PC-3 (cell line): ENCODE results near the gene BACH2. TPM values are rescaled to one million over a fixed set of nuclear protein-coding genes. Genes with fewer than 3 reads are reported as not detected.
"Not testable (repeated sequence)": the region's sequence is repeated elsewhere in the genome, so short reads cannot be mapped to it uniquely, and the experiment has no call there.

Source experiments
- ATAC-seq: fragments of 200-7000 bp; cut with Tn5 transposase; 2 replicates; pipeline ENCODE4 v1.9.1; 2020; ENCODE audit warnings: mild to moderate bottlenecking, moderate library complexity
- BruUV-seq: library from RNA; stranded (reverse); fragments of 400-500 nt; replicated peaks from 2 replicates; lab custom pipeline; 2021; lab: Mats Ljungman, UMichigan
- CTCF ChIA-PET: fragments of 300-600 bp; sonication (Branson Sonifier 250); formaldehyde crosslinking; loops from one replicate; lab custom pipeline; 2022; ENCODE audit warnings: antibody characterized with exemption; lab: Charles Lee
- POLR2A ChIA-PET: fragments of 300-600 bp; sonication (Branson Sonifier 250); formaldehyde crosslinking; loops from one replicate; lab custom pipeline; 2022; ENCODE audit warnings: antibody characterized with exemption; ENCODE audit not compliant: unreplicated experiment; lab: Charles Lee
- DNase-seq: peaks from one replicate; pipeline ENCODE4 v3.0.0-alpha.2; 2015
- H2AFZ ChIP-seq: fragments of 300-600 bp; sonication (generic); 2 replicates; pipeline ENCODE4 v1.6.0; 2016; ENCODE audit warnings: antibody characterized with exemption, low read length
- H3F3A ChIP-seq: fragments of 300-600 bp; sonication (generic); one replicate; pipeline ENCODE4 v1.6.0; 2017; ENCODE audit warnings: antibody characterized with exemption, low read length, control low read depth, mild to moderate bottlenecking; ENCODE audit not compliant: unreplicated experiment
- H3K27ac ChIP-seq: fragments of 300-600 bp; sonication (generic); 2 replicates; pipeline ENCODE4 v1.5.1; 2016; ENCODE audit warnings: mild to moderate bottlenecking, low read length
- H3K27me3 ChIP-seq: fragments of 300-600 bp; sonication (generic); 2 replicates; pipeline ENCODE4 v1.6.1; 2016; ENCODE audit warnings: low read length, mixed read lengths
- H3K36me3 ChIP-seq: fragments of 300-600 bp; sonication (generic); 2 replicates; pipeline ENCODE4 v1.6.1; 2016; ENCODE audit warnings: low read depth, mixed run types, low read length, mixed read lengths
- H3K4me1 ChIP-seq: fragments of 300-600 bp; sonication (generic); 2 replicates; pipeline ENCODE4 v1.5.1; 2016; ENCODE audit warnings: low read length; ENCODE audit not compliant: insufficient read depth
- H3K4me2 ChIP-seq: fragments of 300-600 bp; sonication (generic); 2 replicates; pipeline ENCODE4 v1.6.0; 2016; ENCODE audit warnings: low read length
- H3K4me3 ChIP-seq: fragments of 300-600 bp; sonication (generic); 2 replicates; pipeline ENCODE4 v1.5.1; 2016; ENCODE audit warnings: mild to moderate bottlenecking, low read length, mixed read lengths
- H3K79me2 ChIP-seq: fragments of 300-600 bp; sonication (generic); 2 replicates; pipeline ENCODE4 v1.6.1; 2017; ENCODE audit warnings: low read length, mixed read lengths
- H3K9ac ChIP-seq: fragments of 300-600 bp; sonication (generic); 2 replicates; pipeline ENCODE4 v1.6.0; 2016; ENCODE audit warnings: mild to moderate bottlenecking, low read length
- H3K9me2 ChIP-seq: fragments of 300-600 bp; sonication (generic); replicated peaks from 2 replicates; pipeline ENCODE4 v1.6.1; 2016; ENCODE audit warnings: mixed run types, low read length, mixed read lengths
- H3K9me3 ChIP-seq: fragments of 300-600 bp; sonication (generic); 2 replicates; pipeline ENCODE4 v1.6.1; 2016; ENCODE audit warnings: low read length, mixed read lengths
- H4K20me1 ChIP-seq: fragments of 300-600 bp; sonication (generic); 2 replicates; pipeline ENCODE4 v1.6.1; 2016; ENCODE audit warnings: low read length, mixed read lengths
- EZH2 ChIP-seq: fragments of 300-600 bp; sonication (generic); IDR thresholded peaks from one replicate; pipeline ENCODE4 v1.6.1; 2017; ENCODE audit warnings: antibody characterized with exemption, mild to moderate bottlenecking, low read length; ENCODE audit not compliant: unreplicated experiment
- EZH2phosphoT487 ChIP-seq: fragments of 300-600 bp; sonication (generic); IDR thresholded peaks from 2 replicates; pipeline ENCODE4 v1.6.1; 2018; ENCODE audit warnings: mild to moderate bottlenecking, antibody characterized with exemption, low read length, borderline replicate concordance
- intact Hi-C: fragments of 100-400 bp; cut with micrococcal nuclease; formaldehyde crosslinking; loops from 2 replicates; pipeline ENCODE4 v1.9.0; 2023
- total RNA-seq: library from RNA; depleted of rRNA; stranded (reverse); fragments of >200 nt; gene quantifications from 2 replicates; pipeline ENCODE4 v1.2.3, GENCODE V29; 2014
- TF ChIP-seq, protein P1 (sequence below): fragments of 300-600 bp; sonication (generic); conservative IDR thresholded peaks from 2 replicates; pipeline ENCODE4 v1.5.1; 2017; ENCODE audit warnings: antibody characterized with exemption, low read depth, mild to moderate bottlenecking, low read length

Gene BACH2
- total RNA-seq, 1 experiment from 2014 or later: 7.0 TPM

DNA sequence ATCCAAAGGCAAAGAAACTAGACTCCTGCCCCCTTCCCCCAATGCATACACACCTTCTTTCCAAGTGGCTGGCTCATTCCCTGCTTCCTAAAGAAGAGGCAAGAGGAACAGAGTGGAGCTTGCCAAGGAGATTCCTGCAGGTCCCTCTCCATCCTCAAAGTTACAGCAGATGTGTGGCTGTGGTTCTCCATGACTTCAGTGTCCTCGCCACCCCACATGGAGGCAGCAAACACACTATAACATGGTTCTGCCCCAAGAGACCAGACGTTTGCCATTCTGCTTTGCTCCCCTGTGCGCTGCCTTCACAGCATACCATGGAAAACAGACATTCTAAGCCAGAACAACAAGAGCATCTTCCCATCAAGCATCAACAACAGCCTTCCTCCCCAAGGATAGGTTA is 84.4 kb downstream of the BACH2 start:
- no peaks in the 10 kb centered on the region for H3F3A ChIP-seq
- H3K27ac ChIP-seq: no peak overlapping the region
- H3K79me2 ChIP-seq: no peaks in the 10 kb centered on the region
- POLR2A ChIA-PET: no interaction called here
- intact Hi-C loops: no loop called here
- no peak for DNase-seq
- H4K20me1 ChIP-seq: no peaks in the 10 kb centered on the region
- no peak overlapping the region for H3K4me3 ChIP-seq
- no peaks in the 10 kb centered on the region for H3K9me3 ChIP-seq
- H3K9me2 ChIP-seq: no peaks in the 10 kb centered on the region
- no peak for ATAC-seq
- H3K27me3 ChIP-seq: no peaks in the 10 kb centered on the region
- CTCF ChIA-PET: no interaction called here
- H3K36me3 ChIP-seq: no peaks in the 10 kb centered on the region
- TF ChIP-seq EZH2phosphoT487 (no peak), EZH2 (no peak)
- TF ChIP-seq, protein P1, sequence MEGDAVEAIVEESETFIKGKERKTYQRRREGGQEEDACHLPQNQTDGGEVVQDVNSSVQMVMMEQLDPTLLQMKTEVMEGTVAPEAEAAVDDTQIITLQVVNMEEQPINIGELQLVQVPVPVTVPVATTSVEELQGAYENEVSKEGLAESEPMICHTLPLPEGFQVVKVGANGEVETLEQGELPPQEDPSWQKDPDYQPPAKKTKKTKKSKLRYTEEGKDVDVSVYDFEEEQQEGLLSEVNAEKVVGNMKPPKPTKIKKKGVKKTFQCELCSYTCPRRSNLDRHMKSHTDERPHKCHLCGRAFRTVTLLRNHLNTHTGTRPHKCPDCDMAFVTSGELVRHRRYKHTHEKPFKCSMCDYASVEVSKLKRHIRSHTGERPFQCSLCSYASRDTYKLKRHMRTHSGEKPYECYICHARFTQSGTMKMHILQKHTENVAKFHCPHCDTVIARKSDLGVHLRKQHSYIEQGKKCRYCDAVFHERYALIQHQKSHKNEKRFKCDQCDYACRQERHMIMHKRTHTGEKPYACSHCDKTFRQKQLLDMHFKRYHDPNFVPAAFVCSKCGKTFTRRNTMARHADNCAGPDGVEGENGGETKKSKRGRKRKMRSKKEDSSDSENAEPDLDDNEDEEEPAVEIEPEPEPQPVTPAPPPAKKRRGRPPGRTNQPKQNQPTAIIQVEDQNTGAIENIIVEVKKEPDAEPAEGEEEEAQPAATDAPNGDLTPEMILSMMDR: no peak
- BruUV-seq: no TSS peak
- H2AFZ ChIP-seq: no peak overlapping the region
- no peak overlapping the region for H3K9ac ChIP-seq
- H3K4me2 ChIP-seq: no peak overlapping the region
- H3K4me1 ChIP-seq: peaks cover 15% of the 10 kb centered on the region

GRCh38 chr6:90209527-90209926 is 87.1 kb downstream of the BACH2 start:
- no TSS peak for BruUV-seq
- CTCF ChIA-PET: no interaction called here

DNA sequence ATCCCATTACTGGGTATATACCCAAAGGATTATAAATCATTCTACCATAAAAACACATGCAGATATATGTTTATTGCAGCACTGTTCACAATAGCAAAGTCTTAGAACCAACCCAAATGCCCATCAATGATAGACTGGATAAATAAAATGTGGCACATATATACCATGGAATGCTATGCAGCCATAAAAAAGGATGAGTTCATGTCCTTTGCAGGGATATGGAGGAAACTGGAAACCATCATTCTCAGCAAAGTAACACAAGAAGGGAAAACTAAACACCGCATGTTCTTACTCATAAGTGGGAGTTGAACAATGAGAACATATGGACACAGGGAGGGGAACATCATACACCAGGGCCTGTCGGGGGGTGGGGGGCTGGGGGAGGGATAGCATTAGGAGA is 88.0 kb downstream of the BACH2 start:
- not testable (repeated sequence) for BruUV-seq

More at GRCh38 chr6:90209527-90209926, 87.1 kb downstream of the BACH2 start:
- POLR2A ChIA-PET: no interaction called here
- Histone ChIP-seq H3K4me3 (no peak overlapping the region), H3K27me3 (no peaks in the 10 kb centered on the region), H3K4me2 (no peak overlapping the region), H3K9me2 (no peaks in the 10 kb centered on the region), H2AFZ (no peak overlapping the region), H3K9ac (no peak overlapping the region), H3K4me1 (no peaks in the 10 kb centered on the region), H3K27ac (no peak overlapping the region), H3K79me2 (no peaks in the 10 kb centered on the region), H3F3A (no peaks in the 10 kb centered on the region), H3K36me3 (no peaks in the 10 kb centered on the region), H4K20me1 (no peaks in the 10 kb centered on the region), H3K9me3 (no peaks in the 10 kb centered on the region)
- ATAC-seq: no peak
- TF ChIP-seq EZH2phosphoT487 (no peak), EZH2 (no peak)
- TF ChIP-seq, protein P1: no peak
- intact Hi-C loops: no loop called here
- DNase-seq: no peak

More for the DNA sequence above, 88.0 kb downstream of the BACH2 start:
- ATAC-seq, H4K20me1 ChIP-seq, H3K79me2 ChIP-seq, CTCF ChIA-PET, H3K9me2 ChIP-seq, H3K9me3 ChIP-seq, H3K9ac ChIP-seq, H3K36me3 ChIP-seq, intact Hi-C loops, H3K4me1 ChIP-seq, H3K4me2 ChIP-seq, H3K4me3 ChIP-seq, H2AFZ ChIP-seq, H3K27me3 ChIP-seq, H3F3A ChIP-seq, DNase-seq, H3K27ac ChIP-seq, POLR2A ChIA-PET: not testable (repeated sequence)
